Mesenchymal stem cell (in vitro differentiated cells and primary cell): ENCODE measurements around the gene KCNG1.

ENCODE experiments used
- DNase-seq: peaks from one replicate; pipeline ENCODE4 v3.0.0-alpha.2; 2013
- H2AFZ ChIP-seq: one replicate; pipeline ENCODE4 v1.6.1; 2013; ENCODE audit warnings: low read depth, mild to moderate bottlenecking, control low read depth, inconsistent platforms, low read length, moderate library complexity
- H2AK5ac ChIP-seq: 2 replicates; pipeline ENCODE4 v1.6.1; 2013; ENCODE audit warnings: low read length, moderate library complexity, mild to moderate bottlenecking, inconsistent platforms; ENCODE audit not compliant: severe bottlenecking
- H2BK120ac ChIP-seq: one replicate; pipeline ENCODE4 v1.6.1; 2013; ENCODE audit warnings: low read depth, mild to moderate bottlenecking, inconsistent platforms, low read length, moderate library complexity
- H2BK12ac ChIP-seq, 2 experiments: one replicate each; pipeline ENCODE4 v1.6.1; 2013; ENCODE audit warnings: inconsistent platforms in 2 of 2, low read length in 2 of 2, mild to moderate bottlenecking in 2 of 2, moderate library complexity in 2 of 2, control low read depth in 1 of 2
- H2BK15ac ChIP-seq: one replicate; pipeline ENCODE4 v1.6.1; 2013; ENCODE audit warnings: mild to moderate bottlenecking, low read depth, inconsistent platforms; ENCODE audit not compliant: poor library complexity, severe bottlenecking
- H2BK5ac ChIP-seq: 2 replicates; pipeline ENCODE4 v1.6.1; 2013; ENCODE audit warnings: low read depth, mild to moderate bottlenecking, low read length, control low read depth, inconsistent platforms; ENCODE audit not compliant: poor library complexity, severe bottlenecking
- H3K14ac ChIP-seq, 2 experiments: one replicate each; pipeline ENCODE4 v1.6.1; 2013; ENCODE audit warnings: inconsistent platforms in 2 of 2, low read length in 2 of 2, control low read depth in 1 of 2, mild to moderate bottlenecking in 1 of 2, moderate library complexity in 1 of 2
- H3K18ac ChIP-seq, 2 experiments: one replicate each; pipeline ENCODE4 v1.6.1; 2013; ENCODE audit warnings: inconsistent platforms in 2 of 2, low read length in 2 of 2, control low read depth in 1 of 2, low read depth in 1 of 2, mild to moderate bottlenecking in 1 of 2
- H3K23ac ChIP-seq, 2 experiments: one replicate each; pipeline ENCODE4 v1.6.1; 2013; ENCODE audit warnings: inconsistent platforms in 2 of 2, low read length in 2 of 2, mild to moderate bottlenecking in 2 of 2, moderate library complexity in 2 of 2, control low read depth in 1 of 2
- H3K27ac ChIP-seq: 2 replicates; pipeline ENCODE4 v1.5.1; 2013; ENCODE audit warnings: mild to moderate bottlenecking, moderate library complexity, low read length, control low read depth, inconsistent platforms; ENCODE audit not compliant: poor library complexity, severe bottlenecking
- H3K27me3 ChIP-seq, 2 experiments: 2 replicates each; pipeline versions ENCODE4 v1.6.1 to v1.7.0; 2013; ENCODE audit warnings: low read length in 2 of 2, mild to moderate bottlenecking in 2 of 2, moderate library complexity in 2 of 2, control low read depth in 1 of 2, inconsistent platforms in 1 of 2; ENCODE audit not compliant: control insufficient read depth in 1 of 2, insufficient read depth in 1 of 2
- H3K36me3 ChIP-seq, 2 experiments: 2 replicates each; pipeline versions ENCODE4 v1.6.1 to v1.7.0; 2013; ENCODE audit warnings: low read length in 2 of 2, control low read depth in 1 of 2, inconsistent platforms in 1 of 2, low read depth in 1 of 2, mild to moderate bottlenecking in 1 of 2; ENCODE audit not compliant: insufficient read depth in 2 of 2, control insufficient read depth in 1 of 2
- H3K4ac ChIP-seq, 2 experiments: one replicate each; pipeline ENCODE4 v1.6.1; 2013; ENCODE audit warnings: inconsistent platforms in 2 of 2, low read length in 2 of 2, mild to moderate bottlenecking in 2 of 2, moderate library complexity in 2 of 2, control low read depth in 1 of 2, low read depth in 1 of 2
- H3K4me1 ChIP-seq: 2 replicates; pipeline ENCODE4 v1.6.1; 2013; ENCODE audit warnings: low read depth, low read length, control low read depth; ENCODE audit not compliant: control insufficient read depth, insufficient read depth
- H3K4me2 ChIP-seq: 2 replicates; pipeline ENCODE4 v1.6.1; 2013; ENCODE audit warnings: low read length, mild to moderate bottlenecking, inconsistent platforms; ENCODE audit not compliant: poor library complexity, severe bottlenecking
- H3K4me3 ChIP-seq, 2 experiments: 2 replicates each; pipeline versions ENCODE4 v1.5.1 to v1.7.0; 2013; ENCODE audit warnings: low read length in 2 of 2, mild to moderate bottlenecking in 2 of 2, control low read depth in 1 of 2, low read depth in 1 of 2; ENCODE audit not compliant: insufficient read depth in 1 of 2
- H3K79me1 ChIP-seq: replicated peaks from 2 replicates; pipeline ENCODE4 v1.6.1; 2013; ENCODE audit warnings: mild to moderate bottlenecking, control low read depth, low read length, inconsistent platforms; ENCODE audit not compliant: poor library complexity, severe bottlenecking
- H3K9ac ChIP-seq: 2 replicates; pipeline ENCODE4 v1.7.0; 2013; ENCODE audit warnings: mild to moderate bottlenecking, low read length, moderate library complexity
- H3K9me3 ChIP-seq: 2 replicates; pipeline ENCODE4 v1.7.0; 2013; ENCODE audit warnings: mild to moderate bottlenecking, low read length; ENCODE audit not compliant: control insufficient read depth
- H4K8ac ChIP-seq: one replicate; pipeline ENCODE4 v1.6.1; 2013; ENCODE audit warnings: inconsistent platforms, mild to moderate bottlenecking, low read length, moderate library complexity
- H4K91ac ChIP-seq: one replicate; pipeline ENCODE4 v1.6.1; 2013; ENCODE audit warnings: mild to moderate bottlenecking, low read length, inconsistent platforms
- WGBS: methylation state at CpG from one replicate; pipeline ENCODE4 v1.1.7; 2013; ENCODE audit warnings: mixed read lengths; 5-methylcytosine and 5-hydroxymethylcytosine counted together

Gene KCNG1

GRCh38 chr20:50991076-50991475 is 31.8 kb downstream of the KCNG1 start:
- H4K8ac ChIP-seq = no peak overlapping the region

GRCh38 chr20:50987493-50988210 is 35.3 kb downstream of the KCNG1 start:
- H3K27me3 ChIP-seq = peaks cover 0 to 4% of the 10 kb centered on the region in 2 experiments
- H3K9me3 ChIP-seq = no peaks in the 10 kb centered on the region
- no peak overlapping the region for H2BK5ac ChIP-seq
- WGBS = 20% methylated on average over 13 of the region's 13 CpGs
- DNase-seq = peak; percentile 89
- no peak overlapping the region for H2AFZ ChIP-seq
- no peak overlapping the region for H4K91ac ChIP-seq
- no peak overlapping the region for H3K4me2 ChIP-seq
- H3K4me3 ChIP-seq = no peak overlapping the region
- H2BK15ac ChIP-seq = no peak overlapping the region
- no peak overlapping the region for H3K18ac ChIP-seq
- no peaks in the 10 kb centered on the region for H3K36me3 ChIP-seq
- no peak overlapping the region for H3K27ac ChIP-seq
- no peak overlapping the region for H3K4ac ChIP-seq
- H3K23ac ChIP-seq = no peak overlapping the region
- H4K8ac ChIP-seq = no peak overlapping the region
- no peak overlapping the region for H2BK120ac ChIP-seq
- H3K79me1 ChIP-seq = no peaks in the 10 kb centered on the region
- H2BK12ac ChIP-seq = peak overlapping the region in 1 of 2 experiments; percentile 67
- peak overlapping the region; percentile 79 for H3K9ac ChIP-seq
- H3K4me1 ChIP-seq = peaks cover 5% of the 10 kb centered on the region
- no peak overlapping the region for H3K14ac ChIP-seq
- no peak overlapping the region for H2AK5ac ChIP-seq

More at GRCh38 chr20:50991076-50991475, 31.8 kb downstream of the KCNG1 start:
- Histone ChIP-seq H3K4me3 (no peak overlapping the region), H2BK15ac (no peak overlapping the region), H3K4me1 (peaks cover 5% of the 10 kb centered on the region), H3K27ac (no peak overlapping the region), H4K91ac (no peak overlapping the region), H3K4me2 (no peak overlapping the region), H3K9me3 (no peaks in the 10 kb centered on the region), H3K27me3 (peaks cover 4 to 5% of the 10 kb centered on the region in 2 experiments), H2BK5ac (no peak overlapping the region), H2BK120ac (no peak overlapping the region), H2AFZ (no peak overlapping the region), H3K4ac (no peak overlapping the region), H3K18ac (no peak overlapping the region), H3K23ac (no peak overlapping the region), H2BK12ac (no peak overlapping the region), H3K14ac (no peak overlapping the region), H3K9ac (no peak overlapping the region), H3K79me1 (no peaks in the 10 kb centered on the region), H3K36me3 (no peaks in the 10 kb centered on the region), H2AK5ac (no peak overlapping the region)
- 84% methylated on average over 3 of the region's 3 CpGs for WGBS
- no peak for DNase-seq

- Histone ChIP-seq H3K4ac (no peak overlapping the region), H2AFZ (no peak overlapping the region), H3K4me2 (no peak overlapping the region), H3K27me3 (no peaks in the 10 kb centered on the region), H3K9ac (peak overlapping the region; percentile 81), H2BK5ac (no peak overlapping the region), H2BK12ac (no peak overlapping the region), H2BK120ac (no peak overlapping the region), H2AK5ac (no peak overlapping the region), H3K79me1 (no peaks in the 10 kb centered on the region), H3K18ac (no peak overlapping the region), H4K91ac (no peak overlapping the region), H3K14ac (no peak overlapping the region), H2BK15ac (no peak overlapping the region), H3K27ac (no peak overlapping the region), H3K9me3 (no peaks in the 10 kb centered on the region), H3K36me3 (no peaks in the 10 kb centered on the region), H3K23ac (no peak overlapping the region), H4K8ac (no peak overlapping the region), H3K4me3 (no peak overlapping the region), H3K4me1 (peaks cover 22% of the 10 kb centered on the region)
- no peak for DNase-seq
- 100% methylated on average over 1 of the region's 2 CpGs for WGBS
Measured at GRCh38 chr20:50983321-50983720, 39.6 kb downstream of the KCNG1 start.

- no peak overlapping the region for H3K4me2 ChIP-seq
- H4K91ac ChIP-seq = no peak overlapping the region
- no peaks in the 10 kb centered on the region for H3K27me3 ChIP-seq
- no peak overlapping the region for H3K4me3 ChIP-seq
- H4K8ac ChIP-seq = no peak overlapping the region
- peaks cover 22% of the 10 kb centered on the region for H3K4me1 ChIP-seq
- H3K14ac ChIP-seq = no peak overlapping the region
- no peak overlapping the region for H3K27ac ChIP-seq
- WGBS = 41% methylated on average over 4 of the region's 4 CpGs
- DNase-seq = peak; percentile 81
- H3K9ac ChIP-seq = peak overlapping the region; percentile 81
- H2BK15ac ChIP-seq = no peak overlapping the region
- no peak overlapping the region for H2AFZ ChIP-seq
- no peak overlapping the region for H3K4ac ChIP-seq
- no peak overlapping the region for H2AK5ac ChIP-seq
- no peaks in the 10 kb centered on the region for H3K36me3 ChIP-seq
- H2BK5ac ChIP-seq = no peak overlapping the region
- H2BK120ac ChIP-seq = no peak overlapping the region
- no peak overlapping the region for H3K18ac ChIP-seq
- H3K23ac ChIP-seq = no peak overlapping the region
- H3K9me3 ChIP-seq = no peaks in the 10 kb centered on the region
- no peaks in the 10 kb centered on the region for H3K79me1 ChIP-seq
- H2BK12ac ChIP-seq = no peak overlapping the region
Measured at GRCh38 chr20:50982363-50982762, 40.5 kb downstream of the KCNG1 start.
